T follicular helper cell (primary cell): Measurements from ENCODE around the gene ZDHHC1.
"Not testable (repeated sequence)": the region's sequence is repeated elsewhere in the genome, so short reads cannot be mapped to it uniquely, and the experiment has no call there.

Source experiments
- DNase-seq: peaks from one replicate; pipeline ENCODE4 v3.0.0-alpha.2; 2020; ENCODE audit warnings: low read depth

ZDHHC1 gene

DNA sequence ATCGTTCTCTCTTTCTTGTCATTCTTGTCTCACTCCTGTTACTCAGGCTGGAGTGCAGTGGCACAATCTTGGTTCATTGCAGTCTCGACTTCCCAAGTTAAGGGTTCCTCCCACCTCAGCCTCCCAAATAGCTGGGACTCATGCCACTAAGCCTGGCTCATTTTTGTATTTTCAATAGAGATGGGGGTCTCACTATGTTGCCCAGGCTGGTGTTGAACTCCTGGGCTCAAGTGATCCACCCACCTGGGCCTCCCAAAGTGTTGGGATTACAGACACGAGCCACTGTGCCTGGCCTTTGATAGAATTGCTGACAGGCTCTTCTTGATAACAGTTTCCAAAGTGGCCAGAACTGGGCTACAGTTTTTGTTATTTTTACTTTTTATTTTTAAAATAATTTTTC is 55.2 kb downstream of the ZDHHC1 start:
- no peak for DNase-seq

DNA sequence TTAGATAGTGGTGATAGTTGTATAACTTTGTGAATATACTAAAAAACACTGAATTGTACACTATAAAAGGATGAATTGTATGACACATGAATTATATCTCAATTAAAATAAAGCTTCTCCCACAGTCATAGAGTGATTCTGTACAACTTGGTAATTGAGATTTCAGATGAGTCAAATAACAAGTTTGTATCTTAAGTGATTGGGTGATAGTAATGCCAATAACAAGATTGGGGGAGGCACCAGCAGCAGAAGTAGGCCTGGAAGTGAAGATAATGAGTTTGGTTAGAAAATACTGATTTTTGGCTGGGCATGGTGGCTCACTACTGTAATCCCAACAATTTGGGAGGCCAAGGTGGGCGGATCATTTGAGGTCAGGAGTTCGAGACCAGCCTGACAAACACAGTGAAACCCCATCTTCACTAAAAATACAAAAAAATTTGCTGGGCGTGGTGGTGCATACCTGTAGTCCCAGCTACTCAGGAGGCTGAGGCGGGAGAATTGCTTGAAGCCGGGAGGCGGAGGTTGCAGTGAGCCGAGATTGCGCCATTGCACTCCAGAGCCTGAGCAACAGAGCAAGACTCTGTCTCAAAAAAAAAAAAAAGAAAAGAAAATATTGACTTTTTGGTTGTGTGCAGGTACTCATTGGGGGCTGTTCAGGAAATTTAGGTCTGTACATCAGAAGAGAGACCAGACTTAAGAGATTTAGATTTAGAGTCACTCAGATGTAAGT is 56.6 kb downstream of the ZDHHC1 start:
- not testable (repeated sequence) for DNase-seq

DNA sequence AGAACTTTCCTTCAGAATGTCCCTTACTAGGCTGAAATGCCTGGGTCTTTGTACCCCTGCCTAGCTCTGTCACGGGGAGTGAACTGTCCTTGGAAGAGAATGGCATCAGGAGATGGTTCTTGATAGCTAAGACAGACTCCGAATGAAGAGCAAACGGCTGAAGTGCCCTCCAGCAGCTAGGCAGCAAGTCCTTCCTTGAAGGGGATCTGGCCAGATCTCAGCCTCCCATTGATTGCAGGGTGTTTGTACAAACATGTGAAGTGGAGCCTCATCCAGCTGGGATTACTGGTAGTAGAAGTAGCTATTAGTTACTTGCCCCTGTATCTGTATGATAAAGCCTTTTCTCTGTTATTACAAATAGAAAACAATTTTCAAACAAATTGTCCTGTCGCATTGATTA is 58.7 kb downstream of the ZDHHC1 start:
- no peak for DNase-seq

GRCh38 chr16:67356396-67356795 is 59.9 kb downstream of the ZDHHC1 start:
- no peak for DNase-seq

DNA sequence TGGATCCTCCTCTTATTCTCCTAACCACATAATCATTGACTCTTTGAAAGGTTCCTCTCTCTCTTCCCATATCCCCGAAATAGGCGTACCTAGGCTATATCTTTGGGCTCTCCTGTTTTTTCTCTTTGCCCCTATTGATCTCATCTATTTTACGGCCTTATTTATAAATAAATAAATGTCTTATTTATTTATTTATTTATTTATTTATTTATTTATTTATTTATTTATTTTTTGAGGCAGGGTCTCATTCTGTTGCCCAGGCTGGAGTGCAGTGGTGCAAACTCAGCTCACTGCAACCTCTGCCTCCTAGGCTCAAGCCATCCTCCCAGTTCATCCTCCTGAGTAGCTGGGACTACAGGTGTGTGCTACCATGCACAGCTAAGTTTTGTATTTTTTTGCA is 63.8 kb downstream of the ZDHHC1 start:
- DNase-seq: not testable (repeated sequence)

- no peak for DNase-seq
Measured at GRCh38 chr16:67350324-67350723, 66.0 kb downstream of the ZDHHC1 start.

- DNase-seq: no peak
Measured at GRCh38 chr16:67349172-67349571, 67.1 kb downstream of the ZDHHC1 start.

- no peak for DNase-seq
Measured at GRCh38 chr16:67346341-67346740, 69.9 kb downstream of the ZDHHC1 start.

GRCh38 chr16:67345401-67345800 is 70.9 kb downstream of the ZDHHC1 start:
- no peak for DNase-seq
